PC-9 (cell line): ENCODE results near the gene CNIH3. TPM values are rescaled to one million over a fixed set of nuclear protein-coding genes. Genes with fewer than 3 reads are reported as not detected.

Experiments
- BruUV-seq: library from RNA; stranded (reverse); fragments of 400-500 nt; replicated peaks from 2 replicates; lab custom pipeline; 2021; lab: Mats Ljungman, UMichigan
- CTCF ChIA-PET: fragments of 300-600 bp; sonication (Branson Sonifier 250); formaldehyde crosslinking; loops from one replicate; lab custom pipeline; 2022; ENCODE audit warnings: antibody characterized with exemption; lab: Charles Lee
- POLR2A ChIA-PET: fragments of 300-600 bp; sonication (Branson Sonifier 250); formaldehyde crosslinking; loops from one replicate; lab custom pipeline; 2022; ENCODE audit warnings: antibody characterized with exemption; ENCODE audit not compliant: unreplicated experiment; lab: Charles Lee
- DNase-seq, 2 experiments: peaks; one replicate each; pipeline versions ENCODE4 v3.0.0 to v3.0.0-alpha.2; 2015 to 2022; ENCODE audit warnings: mixed read lengths in 1 of 2
- H2AFZ ChIP-seq: fragments of 200-600 bp; sonication (generic); 2 replicates; pipeline ENCODE4 v1.8.1; 2017; ENCODE audit warnings: antibody characterized with exemption
- H3F3A ChIP-seq: fragments of 200-600 bp; sonication (generic); 2 replicates; pipeline ENCODE4 v1.8.1; 2017; ENCODE audit warnings: antibody characterized with exemption, mild to moderate bottlenecking, low read depth; ENCODE audit not compliant: insufficient read depth
- H3K27ac ChIP-seq: fragments of 200-600 bp; sonication (generic); 2 replicates; pipeline ENCODE4 v1.6.1; 2016; ENCODE audit warnings: mixed run types
- H3K27me3 ChIP-seq: fragments of 200-600 bp; sonication (generic); 2 replicates; pipeline ENCODE4 v1.6.1; 2016; ENCODE audit warnings: low read depth, mixed run types; ENCODE audit not compliant: insufficient read depth
- H3K36me3 ChIP-seq: fragments of 200-600 bp; sonication (generic); 2 replicates; pipeline ENCODE4 v1.6.1; 2016; ENCODE audit warnings: low read depth, mixed run types
- H3K4me1 ChIP-seq: fragments of 200-600 bp; sonication (generic); replicated peaks from 2 replicates; pipeline ENCODE4 v1.6.1; 2016; ENCODE audit warnings: mixed run types; ENCODE audit not compliant: insufficient read depth
- H3K4me2 ChIP-seq: fragments of 200-600 bp; sonication (generic); 2 replicates; pipeline ENCODE4 v1.6.1; 2017; ENCODE audit warnings: mixed run types
- H3K4me3 ChIP-seq: fragments of 200-600 bp; sonication (generic); 2 replicates; pipeline ENCODE4 v1.6.1; 2016; ENCODE audit warnings: mixed run types
- H3K79me2 ChIP-seq: fragments of 200-600 bp; sonication (generic); 2 replicates; pipeline ENCODE4 v1.6.1; 2017; ENCODE audit warnings: low read depth, mixed run types
- H3K9me2 ChIP-seq: fragments of 200-600 bp; sonication (generic); 2 replicates; pipeline ENCODE4 v1.8.1; 2017; ENCODE audit warnings: mild to moderate bottlenecking; ENCODE audit not compliant: insufficient read depth
- H3K9me3 ChIP-seq: fragments of 200-600 bp; sonication (generic); 2 replicates; pipeline ENCODE4 v1.8.1; 2016; ENCODE audit warnings: low read depth; ENCODE audit not compliant: insufficient read depth
- H4K20me1 ChIP-seq: fragments of 200-600 bp; sonication (generic); 2 replicates; pipeline ENCODE4 v1.8.1; 2017; ENCODE audit not compliant: insufficient read depth
- CTCF ChIP-seq: fragments of 200-600 bp; sonication (generic); conservative IDR thresholded peaks from 2 replicates; pipeline ENCODE4 v1.6.1; 2017; ENCODE audit warnings: mixed run types, antibody characterized with exemption, mild to moderate bottlenecking, moderate library complexity
- EZH2 ChIP-seq: fragments of 200-600 bp; sonication (generic); IDR thresholded peaks from 2 replicates; pipeline ENCODE4 v1.8.0; 2017; ENCODE audit warnings: antibody characterized with exemption, low read depth
- intact Hi-C: fragments of 100-400 bp; cut with micrococcal nuclease; formaldehyde crosslinking; loops from one replicate; pipeline ENCODE4 v1.10.0; 2022; ENCODE audit not compliant: unreplicated experiment
- total RNA-seq: library from RNA; stranded (reverse); gene quantifications from 2 replicates; pipeline ENCODE4 v1.2.3, GENCODE V29; 2021

Gene CNIH3
- total RNA-seq, 1 experiment from 2014 or later = 8.4 TPM

GRCh38 chr1:224696021-224696420, 79.9 kb downstream of the CNIH3 start:
- H3K27ac ChIP-seq = no peak overlapping the region
- no peaks in the 10 kb centered on the region for H3F3A ChIP-seq
- DNase-seq = no peak
- no peak overlapping the region for H3K4me2 ChIP-seq
- POLR2A ChIA-PET = no interaction called here
- no peaks in the 10 kb centered on the region for H3K27me3 ChIP-seq
- H3K4me1 ChIP-seq = no peaks in the 10 kb centered on the region
- H3K9me3 ChIP-seq = no peaks in the 10 kb centered on the region
- no peaks in the 10 kb centered on the region for H3K9me2 ChIP-seq
- no peaks in the 10 kb centered on the region for H3K79me2 ChIP-seq
- intact Hi-C loops = no loop called here
- no peak overlapping the region for H2AFZ ChIP-seq
- CTCF ChIA-PET = no interaction called here
- no peaks in the 10 kb centered on the region for H4K20me1 ChIP-seq
- BruUV-seq = no TSS peak
- no peak for TF ChIP-seq CTCF
- TF ChIP-seq EZH2 = no peak
- no peaks in the 10 kb centered on the region for H3K36me3 ChIP-seq
- no peak overlapping the region for H3K4me3 ChIP-seq

GRCh38 chr1:224696891-224697765, 81.0 kb downstream of the CNIH3 start:
- Histone ChIP-seq H3K4me2 (no peak overlapping the region), H4K20me1 (no peaks in the 10 kb centered on the region), H2AFZ (no peak overlapping the region), H3F3A (no peaks in the 10 kb centered on the region), H3K36me3 (no peaks in the 10 kb centered on the region), H3K4me3 (no peak overlapping the region), H3K4me1 (no peaks in the 10 kb centered on the region), H3K27ac (no peak overlapping the region), H3K9me3 (no peaks in the 10 kb centered on the region), H3K27me3 (no peaks in the 10 kb centered on the region), H3K9me2 (no peaks in the 10 kb centered on the region), H3K79me2 (no peaks in the 10 kb centered on the region)
- intact Hi-C loops = no loop called here
- BruUV-seq = no TSS peak
- ChIA-PET POLR2A (no interaction called here), CTCF (no interaction called here)
- TF ChIP-seq EZH2 (no peak), CTCF (no peak)
- DNase-seq = no peak

- BruUV-seq = no TSS peak
- H3K9me2 ChIP-seq = no peaks in the 10 kb centered on the region
- H3K36me3 ChIP-seq = no peaks in the 10 kb centered on the region
- ChIA-PET POLR2A (no interaction called here), CTCF (no interaction called here)
- no peak for DNase-seq
- no peaks in the 10 kb centered on the region for H3K79me2 ChIP-seq
- no peak overlapping the region for H3K4me3 ChIP-seq
- no peak overlapping the region for H3K27ac ChIP-seq
- no peaks in the 10 kb centered on the region for H4K20me1 ChIP-seq
- no peaks in the 10 kb centered on the region for H3K9me3 ChIP-seq
- TF ChIP-seq EZH2 (no peak), CTCF (no peak)
- H3K4me1 ChIP-seq = no peaks in the 10 kb centered on the region
- H3K27me3 ChIP-seq = no peaks in the 10 kb centered on the region
- no peak overlapping the region for H3K4me2 ChIP-seq
- H2AFZ ChIP-seq = no peak overlapping the region
- no peaks in the 10 kb centered on the region for H3F3A ChIP-seq
- intact Hi-C loops = no loop called here
These were observed 81.9 kb downstream of the CNIH3 start for GRCh38 chr1:224698015-224698451.
